SU-DHL-6 (cell line): ENCODE results near the gene SYT17.

Experiments used
- CTCF ChIP-seq: fragments of 200-600 bp; sonication (generic); IDR thresholded peaks from one replicate; pipeline ENCODE4 v1.5.1; 2017; ENCODE audit warnings: antibody characterized with exemption, mild to moderate bottlenecking, low read length, moderate library complexity; ENCODE audit not compliant: insufficient read depth, poor library complexity, severe bottlenecking
- EZH2phosphoT487 ChIP-seq: fragments of 200-600 bp; sonication (generic), shearing (Covaris generic); conservative IDR thresholded peaks from 2 replicates; pipeline ENCODE4 v1.6.1; 2018; ENCODE audit warnings: mild to moderate bottlenecking, antibody characterized with exemption, low read length, moderate library complexity, mixed read lengths

GRCh38 chr16:19308392-19308791, 140.4 kb downstream of the SYT17 start:
- TF ChIP-seq CTCF (no peak), EZH2phosphoT487 (no peak)
